ENCODE measurements around the gene CTSF. TPM values are rescaled to one million over a fixed set of nuclear protein-coding genes. Genes with fewer than 3 reads are reported as not detected.
A peak's percentile ranks its signal among the peaks of the same experiment; 100 is the strongest.

Gene CTSF
- total RNA-seq, 1 experiment from 2014 or later, result 4.9 TPM

- TF ChIP-seq SP1 (CRISPR knock-in tag; conservative IDR thresholded peaks at IDR 0.05), result no peak
- TF ChIP-seq ZNF121 (CRISPR knock-in tag; IDR thresholded peaks at IDR 0.05), result no peak
- TF ChIP-seq FOXP1 (CRISPR knock-in tag; IDR thresholded peaks at IDR 0.05; ENCODE audit: borderline replicate concordance), result no peak
- no peak; the same call in 1 of the 2 replicates for TF ChIP-seq SMAD4 (CRISPR knock-in tag; IDR thresholded peaks at IDR 0.05)
- no peak for TF ChIP-seq RELA (CRISPR knock-in tag; IDR thresholded peaks at IDR 0.05; ENCODE audit: borderline replicate concordance)
- TF ChIP-seq, protein P1, sequence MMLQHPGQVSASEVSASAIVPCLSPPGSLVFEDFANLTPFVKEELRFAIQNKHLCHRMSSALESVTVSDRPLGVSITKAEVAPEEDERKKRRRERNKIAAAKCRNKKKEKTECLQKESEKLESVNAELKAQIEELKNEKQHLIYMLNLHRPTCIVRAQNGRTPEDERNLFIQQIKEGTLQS (CRISPR knock-in tag; conservative IDR thresholded peaks at IDR 0.05), result no peak
- TF ChIP-seq, protein P2, sequence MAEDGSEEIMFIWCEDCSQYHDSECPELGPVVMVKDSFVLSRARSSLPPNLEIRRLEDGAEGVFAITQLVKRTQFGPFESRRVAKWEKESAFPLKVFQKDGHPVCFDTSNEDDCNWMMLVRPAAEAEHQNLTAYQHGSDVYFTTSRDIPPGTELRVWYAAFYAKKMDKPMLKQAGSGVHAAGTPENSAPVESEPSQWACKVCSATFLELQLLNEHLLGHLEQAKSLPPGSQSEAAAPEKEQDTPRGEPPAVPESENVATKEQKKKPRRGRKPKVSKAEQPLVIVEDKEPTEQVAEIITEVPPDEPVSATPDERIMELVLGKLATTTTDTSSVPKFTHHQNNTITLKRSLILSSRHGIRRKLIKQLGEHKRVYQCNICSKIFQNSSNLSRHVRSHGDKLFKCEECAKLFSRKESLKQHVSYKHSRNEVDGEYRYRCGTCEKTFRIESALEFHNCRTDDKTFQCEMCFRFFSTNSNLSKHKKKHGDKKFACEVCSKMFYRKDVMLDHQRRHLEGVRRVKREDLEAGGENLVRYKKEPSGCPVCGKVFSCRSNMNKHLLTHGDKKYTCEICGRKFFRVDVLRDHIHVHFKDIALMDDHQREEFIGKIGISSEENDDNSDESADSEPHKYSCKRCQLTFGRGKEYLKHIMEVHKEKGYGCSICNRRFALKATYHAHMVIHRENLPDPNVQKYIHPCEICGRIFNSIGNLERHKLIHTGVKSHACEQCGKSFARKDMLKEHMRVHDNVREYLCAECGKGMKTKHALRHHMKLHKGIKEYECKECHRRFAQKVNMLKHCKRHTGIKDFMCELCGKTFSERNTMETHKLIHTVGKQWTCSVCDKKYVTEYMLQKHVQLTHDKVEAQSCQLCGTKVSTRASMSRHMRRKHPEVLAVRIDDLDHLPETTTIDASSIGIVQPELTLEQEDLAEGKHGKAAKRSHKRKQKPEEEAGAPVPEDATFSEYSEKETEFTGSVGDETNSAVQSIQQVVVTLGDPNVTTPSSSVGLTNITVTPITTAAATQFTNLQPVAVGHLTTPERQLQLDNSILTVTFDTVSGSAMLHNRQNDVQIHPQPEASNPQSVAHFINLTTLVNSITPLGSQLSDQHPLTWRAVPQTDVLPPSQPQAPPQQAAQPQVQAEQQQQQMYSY (CRISPR knock-in tag; IDR thresholded peaks at IDR 0.05), result no peak
- no peak for TF ChIP-seq CREM (CRISPR knock-in tag; IDR thresholded peaks at IDR 0.05)
- peak; percentile 20; the same call in 1 of the 2 replicates for TF ChIP-seq CREB1 (CRISPR knock-in tag; IDR thresholded peaks at IDR 0.05)
- peak; percentile 4; the same call in 1 of the 2 replicates for TF ChIP-seq USF1 (CRISPR knock-in tag; IDR thresholded peaks at IDR 0.05)
- TF ChIP-seq MXD4 (CRISPR knock-in tag; IDR thresholded peaks at IDR 0.05; ENCODE audit: borderline replicate concordance), result no peak
- TF ChIP-seq CBFB (CRISPR knock-in tag; IDR thresholded peaks at IDR 0.05; ENCODE audit: low read depth), result 0 out of 2 replicates have a peak, but pooled peaks have one; percentile 21
These were observed 24.9 kb upstream of the CTSF start (continued) for GRCh38 chr11:66593303-66593635.

- Mint-ChIP-seq H3K27me3 (ENCODE audit: low read depth) (peaks cover 39% of the 10 kb centered on the region), H3K27ac (peak within 1 kb of the TSS; percentile 99), H3K36me3 (peaks cover 15% of the 10 kb centered on the region), H3K4me3 (peak within 1 kb of the TSS; percentile 97), H3K4me1 (peaks cover 11% of the 10 kb centered on the region), H3K9me3 (peaks cover 23% of the 10 kb centered on the region)
- POLR2A ChIA-PET, result interaction anchor here (0.8 to 1.5 kb wide), 5 partner anchors 13 to 85 kb away, joined by 3 to 11 read pairs (median 5); partner anchors contain the start of genes ACTN3, RBM14, RBM4 and RBM4B
- ATAC-seq (peak; percentile 94), DNase-seq (ENCODE audit: low spot score) (peak; percentile 97)
- CTCF ChIA-PET, result interaction anchor here (0.6 to 1.8 kb wide), 30 partner anchors 9 to 338 kb away, joined by 3 to 23 read pairs (median 4); partner anchors contain the start of genes ACTN3, CTSF, DPP3 and PELI3
- TF ChIP-seq ZNF263 (CRISPR knock-in tag; IDR thresholded peaks at IDR 0.05; ENCODE audit: low read depth) (peak; percentile 79), MXD4 (CRISPR knock-in tag; IDR thresholded peaks at IDR 0.05; ENCODE audit: borderline replicate concordance) (no peak), MAX (CRISPR knock-in tag; IDR thresholded peaks at IDR 0.05) (peak; percentile 97), IRF2 (CRISPR knock-in tag; IDR thresholded peaks at IDR 0.05; ENCODE audit: borderline replicate concordance, low read depth) (no peak), NFE2L1 (CRISPR knock-in tag; IDR thresholded peaks at IDR 0.05) (peak; percentile 67; the same call in 1 of the 2 replicates), ZNF532 (CRISPR knock-in tag; IDR thresholded peaks at IDR 0.05; ENCODE audit: borderline replicate concordance) (no peak), ZNF317 (CRISPR knock-in tag; IDR thresholded peaks at IDR 0.05; ENCODE audit: borderline replicate concordance, low read depth) (peak; percentile 86), ELF4 (CRISPR knock-in tag; IDR thresholded peaks at IDR 0.05; ENCODE audit: low read depth) (no peak), ZNF121 (CRISPR knock-in tag; IDR thresholded peaks at IDR 0.05) (no peak), RELA (CRISPR knock-in tag; IDR thresholded peaks at IDR 0.05; ENCODE audit: borderline replicate concordance) (no peak; the same call in 1 of the 2 replicates), GABPB1 (CRISPR knock-in tag; IDR thresholded peaks at IDR 0.05) (peak; percentile 19; the same call in 1 of the 2 replicates), SP1 (CRISPR knock-in tag; conservative IDR thresholded peaks at IDR 0.05) (peak; percentile 58), RORB (CRISPR knock-in tag; IDR thresholded peaks at IDR 0.05) (no peak), ZNF671 (CRISPR knock-in tag; IDR thresholded peaks at IDR 0.05) (no peak), CBFB (CRISPR knock-in tag; IDR thresholded peaks at IDR 0.05; ENCODE audit: low read depth) (peak; percentile 54; the same call in 1 of the 2 replicates), FOXJ3 (CRISPR knock-in tag; IDR thresholded peaks at IDR 0.05; ENCODE audit: borderline replicate concordance) (no peak), NFYB (CRISPR knock-in tag; conservative IDR thresholded peaks at IDR 0.05; ENCODE audit: low read depth) (no peak)
- TF ChIP-seq, protein P3, sequence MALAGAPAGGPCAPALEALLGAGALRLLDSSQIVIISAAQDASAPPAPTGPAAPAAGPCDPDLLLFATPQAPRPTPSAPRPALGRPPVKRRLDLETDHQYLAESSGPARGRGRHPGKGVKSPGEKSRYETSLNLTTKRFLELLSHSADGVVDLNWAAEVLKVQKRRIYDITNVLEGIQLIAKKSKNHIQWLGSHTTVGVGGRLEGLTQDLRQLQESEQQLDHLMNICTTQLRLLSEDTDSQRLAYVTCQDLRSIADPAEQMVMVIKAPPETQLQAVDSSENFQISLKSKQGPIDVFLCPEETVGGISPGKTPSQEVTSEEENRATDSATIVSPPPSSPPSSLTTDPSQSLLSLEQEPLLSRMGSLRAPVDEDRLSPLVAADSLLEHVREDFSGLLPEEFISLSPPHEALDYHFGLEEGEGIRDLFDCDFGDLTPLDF (CRISPR knock-in tag; IDR thresholded peaks at IDR 0.05), result no peak
These were observed 24.3 kb upstream of the CTSF start, which contains the start of the genes CCDC87 and CCS for GRCh38 chr11:66592457-66593302. Gene CCDC87, minus strand, starts transcription at chr11:66593063. Its CDS starts 48 bp downstream, at chr11:66593015. Gene CCS, plus strand, starts transcription at chr11:66593185. Its CDS starts 77 bp downstream, at chr11:66593262.

Measured in WTC11 (cell line).